Neural progenitor cell (in vitro differentiated cells): Measurements from ENCODE around the gene STXBP5. TPM values are rescaled to one million over a fixed set of nuclear protein-coding genes. Genes with fewer than 3 reads are reported as not detected.

Experiments used
- DNase-seq: peaks from one replicate; pipeline ENCODE4 v3.0.0-alpha.2; 2016; ENCODE audit warnings: low spot score
- H2AFZ ChIP-seq: fragments of 200-600 bp; sonication (generic); replicated peaks from 2 replicates; pipeline ENCODE4 v1.6.1; 2016; ENCODE audit warnings: antibody characterized with exemption
- H3F3A ChIP-seq: fragments of 200-600 bp; sonication (generic); 2 replicates; pipeline ENCODE4 v1.6.1; 2016; ENCODE audit warnings: antibody characterized with exemption, low read depth
- H3K27ac ChIP-seq: fragments of 200-600 bp; sonication (generic); 2 replicates; pipeline ENCODE4 v1.5.1; 2016; ENCODE audit warnings: mild to moderate bottlenecking
- H3K27me3 ChIP-seq: fragments of 200-600 bp; sonication (generic); 2 replicates; pipeline ENCODE4 v1.6.1; 2016; ENCODE audit warnings: mild to moderate bottlenecking, moderate library complexity
- H3K36me3 ChIP-seq: fragments of 200-600 bp; sonication (generic); 2 replicates; pipeline ENCODE4 v1.5.1; 2016
- H3K4me1 ChIP-seq: fragments of 200-600 bp; sonication (generic); 2 replicates; pipeline ENCODE4 v1.6.1; 2016; ENCODE audit warnings: mixed run types
- H3K4me2 ChIP-seq: fragments of 200-600 bp; sonication (generic); 2 replicates; pipeline ENCODE4 v1.6.1; 2016
- H3K4me3 ChIP-seq: fragments of 200-600 bp; sonication (generic); 2 replicates; pipeline ENCODE4 v1.5.1; 2016
- H3K79me2 ChIP-seq: fragments of 200-600 bp; sonication (generic); 2 replicates; pipeline ENCODE4 v1.6.1; 2016; ENCODE audit warnings: low read depth
- H3K9ac ChIP-seq: fragments of 200-600 bp; sonication (generic); 2 replicates; pipeline ENCODE4 v1.6.1; 2016
- H3K9me3 ChIP-seq: fragments of 200-600 bp; sonication (generic); 2 replicates; pipeline ENCODE4 v1.5.1; 2016; ENCODE audit warnings: low read depth
- H4K20me1 ChIP-seq: fragments of 200-600 bp; sonication (generic); 2 replicates; pipeline ENCODE4 v1.6.1; 2016; ENCODE audit warnings: low read depth
- H3K27ac Mint-ChIP-seq: 3 replicates; pipeline ENCODE4 v1.8.0; 2021; ENCODE audit warnings: mixed read lengths
- H3K27me3 Mint-ChIP-seq: 2 replicates; pipeline ENCODE4 v1.8.0; 2022; ENCODE audit warnings: low read depth, mild to moderate bottlenecking, inconsistent platforms, moderate library complexity, mixed read lengths; ENCODE audit not compliant: insufficient read depth
- H3K36me3 Mint-ChIP-seq: 3 replicates; pipeline ENCODE4 v1.8.0; 2021; ENCODE audit warnings: mixed read lengths
- H3K4me1 Mint-ChIP-seq: 3 replicates; pipeline ENCODE4 v1.8.0; 2021; ENCODE audit warnings: mixed read lengths
- H3K4me3 Mint-ChIP-seq: 3 replicates; pipeline ENCODE4 v1.8.0; 2021; ENCODE audit warnings: mild to moderate bottlenecking, moderate library complexity, mixed read lengths
- H3K9me3 Mint-ChIP-seq: 3 replicates; pipeline ENCODE4 v1.8.0; 2020; ENCODE audit warnings: mixed read lengths
- CTCF ChIP-seq: fragments of 200-600 bp; sonication (generic); IDR thresholded peaks from 2 replicates; pipeline ENCODE4 v1.5.1; 2017; ENCODE audit warnings: antibody characterized with exemption, mild to moderate bottlenecking
- EZH2 ChIP-seq: fragments of 200-600 bp; sonication (generic); IDR thresholded peaks from 2 replicates; pipeline ENCODE4 v1.6.1; 2017; ENCODE audit warnings: antibody characterized with exemption, mild to moderate bottlenecking, moderate library complexity
- EZH2phosphoT487 ChIP-seq: fragments of 200-600 bp; sonication (generic); IDR thresholded peaks from 2 replicates; pipeline ENCODE4 v1.6.1; 2017; ENCODE audit warnings: antibody characterized with exemption
- total RNA-seq: library from RNA; depleted of rRNA; stranded (reverse); fragments of >200 nt; gene quantifications from 2 replicates; pipeline ENCODE4 v1.2.3, GENCODE V29; 2015; ENCODE audit warnings: low replicate concordance

STXBP5 gene
- total RNA-seq, 1 donor from 2014 or later = 12.0 TPM

GRCh38 chr6:147301070-147301469 lies 96.9 kb downstream of the STXBP5 start:
- no peak overlapping the region for H3K4me3 ChIP-seq
- no peaks in the 10 kb centered on the region for H3F3A ChIP-seq
- H3K27ac ChIP-seq = no peak overlapping the region
- H3K4me1 ChIP-seq = no peaks in the 10 kb centered on the region
- H3K36me3 ChIP-seq = peaks cover 6% of the 10 kb centered on the region
- no peak overlapping the region for H3K27ac Mint-ChIP-seq
- H3K9me3 ChIP-seq = peaks cover 21% of the 10 kb centered on the region
- H3K79me2 ChIP-seq = no peaks in the 10 kb centered on the region
- no peaks in the 10 kb centered on the region for H3K27me3 ChIP-seq
- H4K20me1 ChIP-seq = no peaks in the 10 kb centered on the region
- H3K4me1 Mint-ChIP-seq = no peaks in the 10 kb centered on the region
- peaks cover 2% of the 10 kb centered on the region for H3K27me3 Mint-ChIP-seq
- H3K36me3 Mint-ChIP-seq = peaks cover 41% of the 10 kb centered on the region
- H3K9ac ChIP-seq = no peak overlapping the region
- H3K9me3 Mint-ChIP-seq = peaks cover 47% of the 10 kb centered on the region
- H2AFZ ChIP-seq = no peak overlapping the region
- no peak overlapping the region for H3K4me3 Mint-ChIP-seq
- no peak for DNase-seq
- H3K4me2 ChIP-seq = no peak overlapping the region
- TF ChIP-seq EZH2phosphoT487 (no peak), EZH2 (no peak), CTCF (no peak)

- Histone ChIP-seq H3K4me3 (no peak overlapping the region), H3F3A (no peaks in the 10 kb centered on the region), H3K9ac (no peak overlapping the region), H3K36me3 (peaks cover 5% of the 10 kb centered on the region), H3K79me2 (no peaks in the 10 kb centered on the region), H3K4me1 (peaks cover 2% of the 10 kb centered on the region), H3K27ac (no peak overlapping the region), H3K27me3 (no peaks in the 10 kb centered on the region), H2AFZ (no peak overlapping the region), H4K20me1 (no peaks in the 10 kb centered on the region), H3K9me3 (no peaks in the 10 kb centered on the region), H3K4me2 (no peak overlapping the region)
- peaks cover 23% of the 10 kb centered on the region for H3K36me3 Mint-ChIP-seq
- no peaks in the 10 kb centered on the region for H3K27me3 Mint-ChIP-seq
- no peak for DNase-seq
- peaks cover 27% of the 10 kb centered on the region for H3K9me3 Mint-ChIP-seq
- no peaks in the 10 kb centered on the region for H3K4me1 Mint-ChIP-seq
- TF ChIP-seq EZH2 (no peak), CTCF (no peak), EZH2phosphoT487 (no peak)
- H3K27ac Mint-ChIP-seq = no peak overlapping the region
- H3K4me3 Mint-ChIP-seq = no peak overlapping the region
Measured at GRCh38 chr6:147304016-147304415, 99.8 kb downstream of the STXBP5 start.

- no peak overlapping the region for H3K4me3 Mint-ChIP-seq
- Histone ChIP-seq H3K79me2 (no peaks in the 10 kb centered on the region), H3K27me3 (no peaks in the 10 kb centered on the region), H3K4me1 (peaks cover 12% of the 10 kb centered on the region), H3K9ac (no peak overlapping the region), H3K9me3 (no peaks in the 10 kb centered on the region), H3K4me3 (no peak overlapping the region), H3F3A (no peaks in the 10 kb centered on the region), H3K27ac (no peak overlapping the region), H3K4me2 (no peak overlapping the region), H4K20me1 (no peaks in the 10 kb centered on the region), H3K36me3 (peaks cover 10% of the 10 kb centered on the region), H2AFZ (no peak overlapping the region)
- peaks cover 11% of the 10 kb centered on the region for H3K36me3 Mint-ChIP-seq
- no peaks in the 10 kb centered on the region for H3K27me3 Mint-ChIP-seq
- DNase-seq = no peak
- no peak overlapping the region for H3K27ac Mint-ChIP-seq
- TF ChIP-seq EZH2phosphoT487 (no peak), EZH2 (no peak), CTCF (no peak)
- H3K9me3 Mint-ChIP-seq = no peaks in the 10 kb centered on the region
- peaks cover 8% of the 10 kb centered on the region for H3K4me1 Mint-ChIP-seq
Measured at GRCh38 chr6:147310521-147310920, 106.3 kb downstream of the STXBP5 start.

GRCh38 chr6:147311218-147311617 lies 107.0 kb downstream of the STXBP5 start:
- Mint-ChIP-seq H3K27ac (no peak overlapping the region), H3K9me3 (no peaks in the 10 kb centered on the region), H3K36me3 (peaks cover 12% of the 10 kb centered on the region), H3K4me1 (peaks cover 8% of the 10 kb centered on the region), H3K27me3 (no peaks in the 10 kb centered on the region), H3K4me3 (no peak overlapping the region)
- no peaks in the 10 kb centered on the region for H3F3A ChIP-seq
- H3K4me2 ChIP-seq = no peak overlapping the region
- peaks cover 12% of the 10 kb centered on the region for H3K36me3 ChIP-seq
- H3K79me2 ChIP-seq = no peaks in the 10 kb centered on the region
- H3K27ac ChIP-seq = no peak overlapping the region
- no peak overlapping the region for H3K9ac ChIP-seq
- H4K20me1 ChIP-seq = no peaks in the 10 kb centered on the region
- H3K4me1 ChIP-seq = peaks cover 12% of the 10 kb centered on the region
- DNase-seq = no peak
- no peaks in the 10 kb centered on the region for H3K9me3 ChIP-seq
- no peak overlapping the region for H2AFZ ChIP-seq
- H3K27me3 ChIP-seq = no peaks in the 10 kb centered on the region
- TF ChIP-seq EZH2phosphoT487 = no peak
- TF ChIP-seq EZH2 = no peak
- no peak for TF ChIP-seq CTCF
- H3K4me3 ChIP-seq = no peak overlapping the region
